ENCODE measurements around the gene PARD3B. TPM values are rescaled to one million over a fixed set of nuclear protein-coding genes. Genes with fewer than 3 reads are reported as not detected.
A peak's percentile ranks its signal among the peaks of the same experiment; 100 is the strongest.

Gene PARD3B
- total RNA-seq, 1 donor from 2014 or later = 1.6 TPM

DNA sequence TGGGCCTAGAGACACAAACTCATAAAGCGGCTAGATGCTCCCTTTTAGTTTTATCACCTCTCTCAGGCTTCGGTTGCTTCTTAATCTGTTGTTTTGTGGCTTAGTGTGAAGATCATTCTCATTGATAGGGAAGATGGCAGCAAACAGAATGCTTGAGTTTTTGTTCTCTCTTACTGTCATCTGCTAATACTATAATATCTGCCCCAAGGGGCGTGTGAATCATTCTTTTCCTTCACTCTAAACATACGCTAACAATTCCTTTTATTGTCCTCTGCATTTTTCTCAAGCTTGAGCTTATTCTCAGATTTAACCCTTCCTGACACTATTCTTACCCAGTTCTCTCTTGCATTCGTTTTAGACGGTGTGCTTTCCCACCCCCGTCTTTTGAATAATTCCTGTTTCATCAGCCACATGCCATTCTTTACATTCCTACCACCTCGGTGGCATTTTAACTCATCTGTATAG lies 813.1 kb downstream of the PARD3B start:
- H3K4me3 ChIP-seq (ENCODE audit: low read depth, low read length) = no peak overlapping the region
- no peak for FAIRE-seq
- no peak for DNase-seq (ENCODE audit: low read depth)
- H3K36me3 ChIP-seq (ENCODE audit: control insufficient read depth, insufficient read depth, low read length) = no peaks in the 10 kb centered on the region
- TF ChIP-seq, protein P1, sequence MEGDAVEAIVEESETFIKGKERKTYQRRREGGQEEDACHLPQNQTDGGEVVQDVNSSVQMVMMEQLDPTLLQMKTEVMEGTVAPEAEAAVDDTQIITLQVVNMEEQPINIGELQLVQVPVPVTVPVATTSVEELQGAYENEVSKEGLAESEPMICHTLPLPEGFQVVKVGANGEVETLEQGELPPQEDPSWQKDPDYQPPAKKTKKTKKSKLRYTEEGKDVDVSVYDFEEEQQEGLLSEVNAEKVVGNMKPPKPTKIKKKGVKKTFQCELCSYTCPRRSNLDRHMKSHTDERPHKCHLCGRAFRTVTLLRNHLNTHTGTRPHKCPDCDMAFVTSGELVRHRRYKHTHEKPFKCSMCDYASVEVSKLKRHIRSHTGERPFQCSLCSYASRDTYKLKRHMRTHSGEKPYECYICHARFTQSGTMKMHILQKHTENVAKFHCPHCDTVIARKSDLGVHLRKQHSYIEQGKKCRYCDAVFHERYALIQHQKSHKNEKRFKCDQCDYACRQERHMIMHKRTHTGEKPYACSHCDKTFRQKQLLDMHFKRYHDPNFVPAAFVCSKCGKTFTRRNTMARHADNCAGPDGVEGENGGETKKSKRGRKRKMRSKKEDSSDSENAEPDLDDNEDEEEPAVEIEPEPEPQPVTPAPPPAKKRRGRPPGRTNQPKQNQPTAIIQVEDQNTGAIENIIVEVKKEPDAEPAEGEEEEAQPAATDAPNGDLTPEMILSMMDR (IDR thresholded peaks at IDR 0.05; ENCODE audit: insufficient read depth, low read length, severe bottlenecking) = no peak
- no peaks in the 10 kb centered on the region for H3K27me3 ChIP-seq (ENCODE audit: control insufficient read depth, insufficient read depth, low read length)

DNA sequence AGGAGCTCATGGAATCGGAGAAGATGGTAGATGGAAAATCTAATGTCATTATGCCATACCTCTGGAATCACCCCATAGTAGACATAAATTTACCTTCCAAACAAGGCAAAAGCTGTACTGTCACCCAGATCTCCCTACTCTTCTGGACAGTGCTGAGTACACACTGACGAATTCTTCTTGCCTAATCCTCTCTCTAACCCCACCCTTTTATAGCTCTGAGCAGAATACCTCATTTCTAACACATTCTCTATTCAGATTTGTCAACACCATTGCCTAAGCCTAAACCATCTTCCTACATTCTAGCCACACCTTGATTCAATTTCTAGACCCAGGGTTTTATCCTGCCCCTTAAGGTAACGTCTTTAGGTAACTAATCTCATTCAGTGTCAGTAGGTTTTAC lies 816.0 kb downstream of the PARD3B start:
- TF ChIP-seq, protein P1 (IDR thresholded peaks at IDR 0.05; ENCODE audit: insufficient read depth, low read length, severe bottlenecking) = no peak
- FAIRE-seq = peak; percentile 86
- Histone ChIP-seq H3K4me3 (ENCODE audit: low read depth, low read length) (no peak overlapping the region), H3K36me3 (ENCODE audit: control insufficient read depth, insufficient read depth, low read length) (no peaks in the 10 kb centered on the region), H3K27me3 (ENCODE audit: control insufficient read depth, insufficient read depth, low read length) (no peaks in the 10 kb centered on the region)
- peak; percentile 80 for DNase-seq (ENCODE audit: low read depth)

DNA sequence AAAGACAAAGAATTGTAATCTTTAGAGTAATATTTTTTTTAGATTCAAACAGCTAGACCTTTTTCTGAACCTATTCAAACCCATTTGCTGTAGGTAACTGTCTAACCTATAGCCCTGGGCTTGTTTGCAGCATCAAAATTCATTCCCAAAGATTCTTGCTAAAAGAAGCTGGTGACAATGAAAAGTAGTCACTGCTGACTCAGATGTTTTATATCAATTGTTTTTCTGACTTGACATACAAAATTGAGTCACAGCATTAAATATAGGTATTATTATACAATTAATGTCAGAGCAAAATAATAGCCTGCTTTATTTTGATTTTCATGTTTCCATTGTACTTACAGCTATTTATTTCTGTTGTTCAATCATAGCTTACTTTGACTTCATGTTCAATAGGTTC lies 816.7 kb downstream of the PARD3B start:
- no peak for DNase-seq (ENCODE audit: low read depth)
- no peak for FAIRE-seq
- TF ChIP-seq, protein P1 (IDR thresholded peaks at IDR 0.05; ENCODE audit: insufficient read depth, low read length, severe bottlenecking) = no peak
- H3K4me3 ChIP-seq (ENCODE audit: low read depth, low read length) = no peak overlapping the region
- no peaks in the 10 kb centered on the region for H3K27me3 ChIP-seq (ENCODE audit: control insufficient read depth, insufficient read depth, low read length)
- H3K36me3 ChIP-seq (ENCODE audit: control insufficient read depth, insufficient read depth, low read length) = no peaks in the 10 kb centered on the region

DNA sequence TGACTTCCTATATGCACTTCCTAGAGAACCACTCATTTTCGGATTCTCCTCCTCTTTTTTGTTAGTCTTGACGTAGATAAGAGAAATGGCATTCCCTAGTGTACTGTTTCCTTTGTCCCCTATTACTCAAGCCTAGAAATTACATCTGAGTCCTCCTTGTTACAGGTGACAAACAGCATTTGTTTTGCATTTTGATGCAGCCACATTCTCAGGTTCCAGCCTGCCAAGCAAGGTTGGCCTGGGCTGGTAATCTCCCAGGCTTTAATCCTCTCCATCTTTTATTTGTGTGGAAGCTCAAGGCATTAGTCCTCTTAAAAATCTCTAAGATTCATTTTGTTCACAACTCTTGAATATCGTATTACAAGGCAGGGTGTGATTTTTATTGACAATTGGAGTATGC lies 819.0 kb downstream of the PARD3B start:
- no peak for FAIRE-seq
- DNase-seq (ENCODE audit: low read depth) = no peak
- TF ChIP-seq, protein P1 (IDR thresholded peaks at IDR 0.05; ENCODE audit: insufficient read depth, low read length, severe bottlenecking) = no peak
- Histone ChIP-seq H3K27me3 (ENCODE audit: control insufficient read depth, insufficient read depth, low read length) (no peaks in the 10 kb centered on the region), H3K4me3 (ENCODE audit: low read depth, low read length) (no peak overlapping the region), H3K36me3 (ENCODE audit: control insufficient read depth, insufficient read depth, low read length) (no peaks in the 10 kb centered on the region)

DNA sequence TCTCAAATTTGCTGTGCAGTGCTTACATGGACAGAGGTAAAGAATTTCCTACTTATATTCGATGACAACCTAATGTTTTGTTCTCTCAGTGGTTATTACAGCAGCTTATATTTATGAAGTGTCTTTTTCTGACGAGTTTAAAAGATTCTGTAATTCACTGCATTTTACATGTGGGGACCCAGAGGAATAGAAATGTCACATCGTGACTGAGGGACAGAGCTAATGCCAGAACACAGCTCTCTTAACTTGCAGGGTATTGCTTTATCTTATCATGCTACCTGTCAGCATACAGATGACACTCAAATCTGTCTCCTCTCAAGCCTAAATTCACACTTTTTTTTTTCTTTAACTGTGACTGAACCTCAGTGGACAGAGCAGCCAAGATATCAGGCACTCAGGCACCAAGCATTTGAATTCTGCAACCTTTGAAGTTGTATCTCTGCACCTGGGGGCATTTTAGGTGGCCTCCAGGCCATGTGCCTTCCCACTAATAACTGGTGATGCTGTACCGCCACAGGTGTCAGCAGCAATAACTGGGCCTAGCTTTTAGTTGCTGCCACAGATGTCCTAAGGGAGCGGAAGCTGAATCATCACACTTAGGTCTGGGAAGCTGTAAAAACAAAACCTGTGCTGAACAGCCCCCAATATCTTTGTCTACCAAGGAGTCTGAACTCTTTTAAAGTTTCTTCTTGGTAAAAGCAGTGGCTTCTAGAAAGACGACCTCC lies 821.2 kb downstream of the PARD3B start:
- FAIRE-seq = no peak

More for the DNA sequence above, 821.2 kb downstream of the PARD3B start:
- Histone ChIP-seq H3K27me3 (ENCODE audit: control insufficient read depth, insufficient read depth, low read length) (no peaks in the 10 kb centered on the region), H3K36me3 (ENCODE audit: control insufficient read depth, insufficient read depth, low read length) (no peaks in the 10 kb centered on the region), H3K4me3 (ENCODE audit: low read depth, low read length) (no peak overlapping the region)
- TF ChIP-seq, protein P1 (IDR thresholded peaks at IDR 0.05; ENCODE audit: insufficient read depth, low read length, severe bottlenecking) = no peak
- DNase-seq (ENCODE audit: low read depth) = no peak

Measured in bronchial epithelial cell (primary cell).